IMR-90 (cell line): ENCODE data around the gene CNTLN. TPM values are rescaled to one million over a fixed set of nuclear protein-coding genes. Genes with fewer than 3 reads are reported as not detected.

Source experiments
- ATAC-seq: fragments of 200-7000 bp; cut with Tn5 transposase; 2 replicates; pipeline ENCODE4 v1.9.1; 2020; ENCODE audit warnings: low read depth, mild to moderate bottlenecking, moderate library complexity
- BruUV-seq: library from RNA; stranded (reverse); fragments of 400-500 nt; replicated peaks from 2 replicates; lab custom pipeline; 2021; lab: Mats Ljungman, UMichigan
- CTCF ChIA-PET: fragments of 300-600 bp; formaldehyde crosslinking; extraction: SDS; loops from one replicate; lab custom pipeline; 2021; ENCODE audit warnings: antibody characterized with exemption; lab: Yijun Ruan, JAX
- POLR2A ChIA-PET: fragments of 300-600 bp; sonication (Branson Sonifier 250); formaldehyde crosslinking; loops from one replicate; lab custom pipeline; 2022; ENCODE audit warnings: antibody characterized with exemption; ENCODE audit not compliant: unreplicated experiment; lab: Charles Lee
- DNase-seq: peaks from one replicate; pipeline ENCODE4 v3.0.0; 2013
- H2AFZ ChIP-seq: replicated peaks from 2 replicates; pipeline ENCODE3; 2013; ENCODE audit warnings: low read length, mild to moderate bottlenecking; ENCODE audit not compliant: poor library complexity
- H2AK5ac ChIP-seq: 2 replicates; pipeline ENCODE4 v1.6.1; 2013; ENCODE audit warnings: low read depth, low read length, inconsistent platforms
- H2AK9ac ChIP-seq: replicated peaks from 2 replicates; pipeline ENCODE3; 2013; ENCODE audit warnings: mild to moderate bottlenecking, low read depth, low read length, moderate library complexity; ENCODE audit not compliant: poor library complexity
- H2BK120ac ChIP-seq: 2 replicates; pipeline ENCODE4 v1.6.1; 2013; ENCODE audit warnings: low read depth, low read length, inconsistent platforms
- H2BK15ac ChIP-seq: 3 replicates; pipeline ENCODE4 v1.6.1; 2013; ENCODE audit warnings: low read depth, low read length, inconsistent platforms
- H2BK20ac ChIP-seq: 2 replicates; pipeline ENCODE4 v1.6.1; 2013; ENCODE audit warnings: low read depth, mild to moderate bottlenecking, inconsistent platforms, low read length, moderate library complexity
- H2BK5ac ChIP-seq: 2 replicates; pipeline ENCODE4 v1.6.1; 2013; ENCODE audit warnings: mild to moderate bottlenecking, low read depth, low read length, inconsistent platforms; ENCODE audit not compliant: poor library complexity, severe bottlenecking
- H3K14ac ChIP-seq: replicated peaks from 2 replicates; pipeline ENCODE4 v1.6.1; 2013; ENCODE audit warnings: low read depth, low read length, inconsistent platforms
- H3K18ac ChIP-seq: 2 replicates; pipeline ENCODE4 v1.6.1; 2013; ENCODE audit warnings: low read depth, low read length, control low read depth
- H3K23ac ChIP-seq: 2 replicates; pipeline ENCODE4 v1.6.1; 2013; ENCODE audit warnings: low read depth, low read length, inconsistent platforms
- H3K27ac ChIP-seq: 2 replicates; pipeline ENCODE4 v1.5.1; 2013; ENCODE audit warnings: mild to moderate bottlenecking, control low read depth, low read length; ENCODE audit not compliant: insufficient read depth
- H3K27me3 ChIP-seq: 2 replicates; pipeline ENCODE4 v1.6.1; 2013; ENCODE audit warnings: low read length; ENCODE audit not compliant: control insufficient read depth, insufficient read depth
- H3K36me3 ChIP-seq: 2 replicates; pipeline ENCODE4 v1.6.1; 2013; ENCODE audit warnings: low read length, mixed read lengths; ENCODE audit not compliant: control insufficient read depth, insufficient read depth
- H3K4ac ChIP-seq: 2 replicates; pipeline ENCODE4 v1.6.1; 2013; ENCODE audit warnings: low read depth, low read length, inconsistent platforms
- H3K4me1 ChIP-seq: 2 replicates; pipeline ENCODE4 v1.6.1; 2013; ENCODE audit warnings: low read length, mixed read lengths; ENCODE audit not compliant: control insufficient read depth, insufficient read depth
- H3K4me2 ChIP-seq: 2 replicates; pipeline ENCODE4 v1.6.1; 2013; ENCODE audit warnings: low read depth, mild to moderate bottlenecking, control low read depth, low read length, moderate library complexity
- H3K4me3 ChIP-seq: 2 replicates; pipeline ENCODE4 v1.5.1; 2013; ENCODE audit warnings: low read depth, mild to moderate bottlenecking, control low read depth, low read length, moderate library complexity; ENCODE audit not compliant: insufficient read depth
- H3K56ac ChIP-seq: 2 replicates; pipeline ENCODE4 v1.6.1; 2013; ENCODE audit warnings: low read length, inconsistent platforms; ENCODE audit not compliant: insufficient read depth; ENCODE audit errors: extremely low read depth
- H3K79me1 ChIP-seq, 2 experiments: 2 replicates each; pipeline ENCODE4 v1.6.1; 2013; ENCODE audit warnings: low read length in 2 of 2, inconsistent platforms in 1 of 2, low read depth in 1 of 2
- H3K9ac ChIP-seq: 2 replicates; pipeline ENCODE4 v1.6.1; 2013; ENCODE audit warnings: low read depth, low read length, control low read depth
- H3K9me1 ChIP-seq: 2 replicates; pipeline ENCODE4 v1.6.1; 2013; ENCODE audit warnings: low read length, inconsistent platforms; ENCODE audit not compliant: insufficient read depth
- H3K9me3 ChIP-seq: 2 replicates; pipeline ENCODE4 v1.6.1; 2013; ENCODE audit warnings: low read length; ENCODE audit not compliant: control insufficient read depth, insufficient read depth
- H4K20me1 ChIP-seq: 2 replicates; pipeline ENCODE4 v1.6.1; 2013; ENCODE audit warnings: low read length, inconsistent platforms; ENCODE audit not compliant: insufficient read depth
- H4K5ac ChIP-seq: 2 replicates; pipeline ENCODE4 v1.6.1; 2013; ENCODE audit warnings: mild to moderate bottlenecking, low read depth, low read length, control low read depth
- H4K8ac ChIP-seq, 2 experiments: 2 replicates each; pipeline ENCODE4 v1.6.1; 2013; ENCODE audit warnings: low read depth in 2 of 2, low read length in 2 of 2, control low read depth in 1 of 2, inconsistent platforms in 1 of 2
- H4K91ac ChIP-seq: 2 replicates; pipeline ENCODE4 v1.6.1; 2013; ENCODE audit warnings: low read depth, low read length, inconsistent platforms; ENCODE audit not compliant: insufficient read depth
- BHLHE40 ChIP-seq: fragments of 150-350 bp; IDR thresholded peaks from 2 replicates; pipeline ENCODE4 v1.6.1; 2016; ENCODE audit warnings: mild to moderate bottlenecking, low read depth, low read length
- CEBPB ChIP-seq: IDR thresholded peaks from 2 replicates; pipeline ENCODE4 v1.6.1; 2012; ENCODE audit warnings: low read depth, low read length, improper control_type of control experiment
- CHD1 ChIP-seq: IDR thresholded peaks from 2 replicates; pipeline ENCODE4 v1.6.1; 2012; ENCODE audit warnings: low read depth, low read length, improper control_type of control experiment
- CTCF ChIP-seq: conservative IDR thresholded peaks from 2 replicates; pipeline ENCODE4 v1.5.1; 2012; ENCODE audit warnings: mild to moderate bottlenecking, low read depth, low read length, improper control_type of control experiment
- FOS ChIP-seq: fragments of 150-350 bp; IDR thresholded peaks from 2 replicates; pipeline ENCODE4 v1.6.1; 2016; ENCODE audit warnings: low read depth, low read length
- MAFK ChIP-seq: IDR thresholded peaks from 2 replicates; pipeline ENCODE4 v1.6.1; 2012; ENCODE audit warnings: low read depth, low read length, improper control_type of control experiment
- MXI1 ChIP-seq: IDR thresholded peaks from 2 replicates; pipeline ENCODE4 v1.6.1; 2012; ENCODE audit warnings: low read depth, mild to moderate bottlenecking, low read length, moderate library complexity, borderline replicate concordance
- NFE2L2 ChIP-seq: fragments of 150-350 bp; IDR thresholded peaks from 2 replicates; pipeline ENCODE4 v1.6.1; 2016; ENCODE audit warnings: low read depth, mild to moderate bottlenecking, low read length
- RAD21 ChIP-seq: IDR thresholded peaks from 2 replicates; pipeline ENCODE4 v1.6.1; 2012; ENCODE audit warnings: low read length, improper control_type of control experiment
- RCOR1 ChIP-seq: IDR thresholded peaks from 2 replicates; pipeline ENCODE4 v1.6.1; 2012; ENCODE audit warnings: mild to moderate bottlenecking, low read length, improper control_type of control experiment; ENCODE audit not compliant: insufficient replicate concordance
- RFX5 ChIP-seq: IDR thresholded peaks from 2 replicates; pipeline ENCODE4 v1.8.0; 2012; ENCODE audit warnings: low read depth, mild to moderate bottlenecking, low read length, moderate library complexity
- USF2 ChIP-seq: fragments of 150-350 bp; IDR thresholded peaks from 2 replicates; pipeline ENCODE4 v1.6.1; 2017; ENCODE audit warnings: mild to moderate bottlenecking, antibody characterized with exemption, low read length, low read depth
- WGBS, 2 experiments: methylation state at CpG; one replicate each; pipeline versions ENCODE4 v1.1.5 to v1.1.7; 2013; ENCODE audit warnings: missing lambda C conversion rate in 2 of 2; ENCODE audit not compliant: insufficient read length in 1 of 2; ENCODE audit errors: extremely low coverage in 2 of 2; 5-methylcytosine and 5-hydroxymethylcytosine counted together
- dilution Hi-C: fragments of 300-500 bp; cut with HindIII; formaldehyde crosslinking; loops from one replicate; pipeline ENCODE4 v1.14.3; 2018; ENCODE audit warnings: low sequenced_read_pairs; ENCODE audit not compliant: unreplicated experiment
- in situ Hi-C: fragments of 300-500 bp; cut with MboI; formaldehyde crosslinking; loops from 3 replicates; pipeline ENCODE4 v1.14.3; 2019; ENCODE audit warnings: low sequenced_read_pairs, inconsistent platforms, mixed read lengths
- intact Hi-C: fragments of 100-400 bp; cut with micrococcal nuclease; formaldehyde crosslinking; loops from 2 replicates; pipeline ENCODE4 v1.10.0; 2022
- polyA plus RNA-seq, 3 experiments: library from polyadenylated mRNA; depleted of rRNA; stranded (reverse); fragments of >200 nt; gene quantifications; 2 replicates each; pipeline ENCODE4 v1.2.3, GENCODE V29; 2012; ENCODE audit warnings: low replicate concordance in 1 of 3
- total RNA-seq: library from RNA; depleted of rRNA; stranded (reverse); fragments of >200 nt; gene quantifications from 2 replicates; pipeline ENCODE4 v1.2.3, GENCODE V29; 2012

Gene CNTLN
- total and polyA plus RNA-seq, 2 of the 4 experiments (the other 2 are of a cell fraction) = 3.8 to 5.9 TPM

GRCh38 chr9:17367035-17367434 is 232.2 kb downstream of the CNTLN start:
- dilution Hi-C loops = no loop called here
- Histone ChIP-seq H2AK5ac (no peak overlapping the region), H3K9ac (no peak overlapping the region), H3K56ac (no peak overlapping the region), H3K4me1 (no peaks in the 10 kb centered on the region), H3K79me1 (no peaks in the 10 kb centered on the region), H3K9me3 (no peaks in the 10 kb centered on the region), H3K4ac (no peak overlapping the region), H3K14ac (no peak overlapping the region), H4K8ac (no peak overlapping the region), H3K27ac (no peak overlapping the region), H4K91ac (no peak overlapping the region), H2BK5ac (no peak overlapping the region), H3K23ac (no peak overlapping the region), H2AK9ac (no peak overlapping the region), H4K20me1 (no peaks in the 10 kb centered on the region), H4K5ac (no peak overlapping the region), H2BK15ac (no peak overlapping the region), H3K4me3 (no peak overlapping the region), H2BK120ac (no peak overlapping the region), H2AFZ (no peak overlapping the region), H3K9me1 (no peaks in the 10 kb centered on the region; the same call in 1 of the 2 replicates), H3K4me2 (no peak overlapping the region), H3K18ac (no peak overlapping the region), H2BK20ac (no peak overlapping the region), H3K36me3 (peaks cover 10% of the 10 kb centered on the region; the same call in 1 of the 2 replicates), H3K27me3 (no peaks in the 10 kb centered on the region)
- in situ Hi-C loops = no loop called here
- ATAC-seq = no peak
- WGBS, 2 experiments = 100% methylated on average over 2 of the region's 2 CpGs; no CpG with 5 or more reads in 1 of the 2 experiments
- intact Hi-C loops = no loop called here
- TF ChIP-seq USF2 (no peak), MAFK (no peak), CTCF (no peak), RFX5 (no peak), BHLHE40 (no peak), RAD21 (no peak), NFE2L2 (no peak), RCOR1 (no peak), CHD1 (no peak), CEBPB (no peak), FOS (no peak), MXI1 (no peak)
- POLR2A ChIA-PET = no interaction called here
- no TSS peak for BruUV-seq
- CTCF ChIA-PET = no interaction called here
- no peak for DNase-seq
